ENCODE data around the gene TBCEL.

TBCEL gene

GRCh38 chr11:120978701-120979100, 45.2 kb upstream of the TBCEL start:
- H3K4me1 ChIP-seq (ENCODE audit: insufficient read depth, poor library complexity, severe bottlenecking), result no peaks in the 10 kb centered on the region
- no peak overlapping the region for H3K4me3 ChIP-seq (ENCODE audit: severe bottlenecking)
- TF ChIP-seq CTCF (IDR thresholded peaks at IDR 0.05; ENCODE audit: poor library complexity, severe bottlenecking), result no peak
- DNase-seq (ENCODE audit: low spot score) (no peak), ATAC-seq (ENCODE audit: low read depth) (no peak)
- H3K9me3 ChIP-seq (ENCODE audit: severe bottlenecking), result no peaks in the 10 kb centered on the region
- H3K36me3 ChIP-seq (ENCODE audit: low read depth), result no peaks in the 10 kb centered on the region
- H3K27me3 ChIP-seq (ENCODE audit: insufficient read depth, poor library complexity, severe bottlenecking), result peaks cover 3% of the 10 kb centered on the region
- no peak overlapping the region for H3K27ac ChIP-seq (ENCODE audit: poor library complexity, severe bottlenecking)

- H3K27ac ChIP-seq (ENCODE audit: poor library complexity, severe bottlenecking), result no peak overlapping the region
- DNase-seq (ENCODE audit: low spot score) (no peak), ATAC-seq (ENCODE audit: low read depth) (peak; percentile 94)
- H3K4me3 ChIP-seq (ENCODE audit: severe bottlenecking), result peak overlapping the region; percentile 21
- no peaks in the 10 kb centered on the region for H3K9me3 ChIP-seq (ENCODE audit: severe bottlenecking)
- no peaks in the 10 kb centered on the region for H3K4me1 ChIP-seq (ENCODE audit: insufficient read depth, poor library complexity, severe bottlenecking)
- peaks cover 13% of the 10 kb centered on the region for H3K27me3 ChIP-seq (ENCODE audit: insufficient read depth, poor library complexity, severe bottlenecking)
- no peaks in the 10 kb centered on the region for H3K36me3 ChIP-seq (ENCODE audit: low read depth)
- peak; percentile 19 for TF ChIP-seq CTCF (IDR thresholded peaks at IDR 0.05; ENCODE audit: poor library complexity, severe bottlenecking)
These were observed 38.0 kb upstream of the TBCEL start for GRCh38 chr11:120985718-120986569.

GRCh38 chr11:120988603-120989002, 35.3 kb upstream of the TBCEL start:
- Histone ChIP-seq H3K4me1 (ENCODE audit: insufficient read depth, poor library complexity, severe bottlenecking) (no peaks in the 10 kb centered on the region), H3K27ac (ENCODE audit: poor library complexity, severe bottlenecking) (no peak overlapping the region), H3K36me3 (ENCODE audit: low read depth) (no peaks in the 10 kb centered on the region), H3K27me3 (ENCODE audit: insufficient read depth, poor library complexity, severe bottlenecking) (peaks cover 16% of the 10 kb centered on the region), H3K9me3 (ENCODE audit: severe bottlenecking) (no peaks in the 10 kb centered on the region), H3K4me3 (ENCODE audit: severe bottlenecking) (no peak overlapping the region)
- TF ChIP-seq CTCF (IDR thresholded peaks at IDR 0.05; ENCODE audit: poor library complexity, severe bottlenecking), result no peak
- no peak for DNase-seq (ENCODE audit: low spot score)
- ATAC-seq (ENCODE audit: low read depth), result no peak

GRCh38 chr11:120991830-120992686, 31.8 kb upstream of the TBCEL start:
- H3K4me1 ChIP-seq (ENCODE audit: insufficient read depth, poor library complexity, severe bottlenecking), result no peaks in the 10 kb centered on the region
- no peak overlapping the region for H3K27ac ChIP-seq (ENCODE audit: poor library complexity, severe bottlenecking)
- no peak overlapping the region for H3K4me3 ChIP-seq (ENCODE audit: severe bottlenecking)
- DNase-seq (ENCODE audit: low spot score) (no peak), ATAC-seq (ENCODE audit: low read depth) (no peak)
- peaks cover 16% of the 10 kb centered on the region for H3K27me3 ChIP-seq (ENCODE audit: insufficient read depth, poor library complexity, severe bottlenecking)
- no peaks in the 10 kb centered on the region for H3K36me3 ChIP-seq (ENCODE audit: low read depth)
- no peak for TF ChIP-seq CTCF (IDR thresholded peaks at IDR 0.05; ENCODE audit: poor library complexity, severe bottlenecking)
- no peaks in the 10 kb centered on the region for H3K9me3 ChIP-seq (ENCODE audit: severe bottlenecking)

All from RWPE2 (cell line).